HG03159 (cell line): ENCODE data around the gene TRIM40.

Experiments used
- ATAC-seq: cut with Tn5 transposase; IDR thresholded peaks from one replicate; pipeline ENCODE4 v1.9.1; 2021; ENCODE audit warnings: mild to moderate bottlenecking, moderate library complexity; ENCODE audit not compliant: unreplicated experiment

The TRIM40 gene

GRCh38 chr6:30135757-30136156, at the start of gene TRIM40:
Gene TRIM40 (plus strand): TSS chr6:30136140. CDS start chr6:30137037, 897 bp downstream.
- no peak for ATAC-seq

- no peak for ATAC-seq
Measured at GRCh38 chr6:30087876-30088275, 48.1 kb upstream of the TRIM40 start.

GRCh38 chr6:30091577-30092381, 44.2 kb upstream of the TRIM40 start:
- no peak for ATAC-seq

- no peak for ATAC-seq
Measured at GRCh38 chr6:30092852-30093543, 42.9 kb upstream of the TRIM40 start.

- ATAC-seq: no peak
Measured at GRCh38 chr6:30093951-30094661, 41.8 kb upstream of the TRIM40 start.

GRCh38 chr6:30096829-30097228, 39.1 kb upstream of the TRIM40 start:
- no peak for ATAC-seq

GRCh38 chr6:30097902-30098768, 37.8 kb upstream of the TRIM40 start:
- ATAC-seq: no peak

GRCh38 chr6:30100154-30100553, 35.8 kb upstream of the TRIM40 start:
- no peak for ATAC-seq

- no peak for ATAC-seq
Measured at GRCh38 chr6:30100585-30101443, 35.1 kb upstream of the TRIM40 start.

- ATAC-seq: no peak
Measured at GRCh38 chr6:30101444-30102413, 34.2 kb upstream of the TRIM40 start.

GRCh38 chr6:30102414-30102969, 33.4 kb upstream of the TRIM40 start:
- ATAC-seq: no peak

- peak; percentile 64 for ATAC-seq
Measured at GRCh38 chr6:30102970-30103871, 32.7 kb upstream of the TRIM40 start.

- no peak for ATAC-seq
Measured at GRCh38 chr6:30103872-30104179, 32.1 kb upstream of the TRIM40 start.

- no peak for ATAC-seq
Measured at GRCh38 chr6:30104661-30105060, 31.3 kb upstream of the TRIM40 start.

- ATAC-seq: no peak
Measured at GRCh38 chr6:30111266-30111856, 24.6 kb upstream of the TRIM40 start.

GRCh38 chr6:30112402-30112994, 23.4 kb upstream of the TRIM40 start:
- no peak for ATAC-seq
